Measurements from ENCODE around the gene MRPL55. TPM values are rescaled to one million over a fixed set of nuclear protein-coding genes. Genes with fewer than 3 reads are reported as not detected.

The MRPL55 gene
- total and polyA plus RNA-seq, 2 of the 4 experiments (the other 2 are of a cell fraction), result 48.9 to 95.4 TPM

- in situ Hi-C loops (cut with MboI; ENCODE audit: low sequenced_read_pairs), result no loop called here
- Histone ChIP-seq H3K4me3 (ENCODE audit: insufficient read depth, low read depth, low read length) (no peak overlapping the region), H4K20me1 (ENCODE audit: insufficient read depth, low read length) (no peaks in the 10 kb centered on the region), H3K9ac (ENCODE audit: low read depth, low read length) (no peak overlapping the region), H2AFZ (replicated peaks; ENCODE audit: low read length, poor library complexity) (no peak overlapping the region), H3K9me3 (ENCODE audit: control insufficient read depth, insufficient read depth, low read length) (peaks cover 6% of the 10 kb centered on the region; the same call in 1 of the 2 replicates), H3K36me3 (ENCODE audit: control insufficient read depth, insufficient read depth, low read length) (no peaks in the 10 kb centered on the region), H3K18ac (ENCODE audit: low read depth, low read length) (no peak overlapping the region), H3K79me1 (ENCODE audit: low read depth in 1 of 2, low read length in 2 of 2) (no peaks in the 10 kb centered on the region), H2BK5ac (ENCODE audit: low read depth, low read length, poor library complexity, severe bottlenecking) (no peak overlapping the region), H3K14ac (replicated peaks; ENCODE audit: low read depth, low read length) (no peak overlapping the region), H2AK5ac (ENCODE audit: low read depth, low read length) (no peak overlapping the region), H3K9me1 (ENCODE audit: insufficient read depth, low read length) (no peaks in the 10 kb centered on the region), H4K8ac (ENCODE audit: low read depth in 2 of 2, low read length in 2 of 2) (no peak overlapping the region), H2BK20ac (ENCODE audit: low read depth, low read length) (no peak overlapping the region), H4K5ac (ENCODE audit: low read depth, low read length) (no peak overlapping the region), H4K91ac (ENCODE audit: insufficient read depth, low read depth, low read length) (no peak overlapping the region), H2BK120ac (ENCODE audit: low read depth, low read length) (no peak overlapping the region), H3K27me3 (ENCODE audit: control insufficient read depth, insufficient read depth, low read length) (peaks cover 55% of the 10 kb centered on the region), H3K4me2 (ENCODE audit: low read depth, low read length) (no peak overlapping the region), H3K56ac (ENCODE audit: extremely low read depth, insufficient read depth, low read length) (no peak overlapping the region), H2AK9ac (replicated peaks; ENCODE audit: low read depth, low read length, poor library complexity) (no peak overlapping the region), H3K27ac (ENCODE audit: insufficient read depth, low read length) (no peak overlapping the region), H2BK15ac (ENCODE audit: low read depth, low read length) (no peak overlapping the region), H3K23ac (ENCODE audit: low read depth, low read length) (no peak overlapping the region), H3K4me1 (ENCODE audit: control insufficient read depth, insufficient read depth, low read length) (peaks cover 2% of the 10 kb centered on the region; the same call in 1 of the 2 replicates), H3K4ac (ENCODE audit: low read depth, low read length) (no peak overlapping the region)
- ChIA-PET POLR2A (ENCODE audit: unreplicated experiment) (no interaction called here), CTCF (no interaction called here)
- ATAC-seq (ENCODE audit: low read depth) (no peak), DNase-seq (no peak)
- WGBS, 2 experiments (ENCODE audit: extremely low coverage in 2 of 2, insufficient read length in 1 of 2), result 73% methylated on average over 9 of the region's 15 CpGs; no CpG with 5 or more reads in 1 of the 2 experiments
- intact Hi-C loops (cut with micrococcal nuclease), result no loop called here
- dilution Hi-C loops (cut with HindIII; ENCODE audit: low sequenced_read_pairs, unreplicated experiment), result no loop called here
- no peak for TF ChIP-seq MAZ (IDR thresholded peaks at IDR 0.05; ENCODE audit: borderline replicate concordance, low read depth, low read length)
- no peak for TF ChIP-seq MXI1 (IDR thresholded peaks at IDR 0.05; ENCODE audit: borderline replicate concordance, low read depth, low read length)
- TF ChIP-seq RAD21 (IDR thresholded peaks at IDR 0.05; ENCODE audit: low read length), result no peak
- no peak for TF ChIP-seq CEBPB (IDR thresholded peaks at IDR 0.05; ENCODE audit: low read depth, low read length)
- no peak for TF ChIP-seq MAFK (IDR thresholded peaks at IDR 0.05; ENCODE audit: low read depth, low read length)
- TF ChIP-seq BHLHE40 (IDR thresholded peaks at IDR 0.05; ENCODE audit: low read depth, low read length), result no peak
- TF ChIP-seq RFX5 (IDR thresholded peaks at IDR 0.05; ENCODE audit: low read depth, low read length), result no peak
- no peak for TF ChIP-seq NFE2L2 (IDR thresholded peaks at IDR 0.05; ENCODE audit: low read depth, low read length)
- TF ChIP-seq ELK1 (IDR thresholded peaks at IDR 0.05; ENCODE audit: borderline replicate concordance, low read depth, low read length), result no peak
- TF ChIP-seq CTCF (conservative IDR thresholded peaks at IDR 0.05; ENCODE audit: low read depth, low read length), result no peak
- TF ChIP-seq CHD1 (IDR thresholded peaks at IDR 0.05; ENCODE audit: low read depth, low read length), result no peak
- TF ChIP-seq USF2 (IDR thresholded peaks at IDR 0.05; ENCODE audit: low read depth, low read length), result no peak
- no peak for TF ChIP-seq FOS (IDR thresholded peaks at IDR 0.05; ENCODE audit: low read depth, low read length)
- no peak for TF ChIP-seq RCOR1 (IDR thresholded peaks at IDR 0.05; ENCODE audit: insufficient replicate concordance, low read length)
- BruUV-seq (replicated peaks), result no TSS peak
Measured at GRCh38 chr1:228063251-228064191, 45.6 kb downstream of the MRPL55 start.
